Left ventricle myocardium inferior (tissue), 1 donor: ENCODE data around the gene XYLT1. TPM values are rescaled to one million over a fixed set of nuclear protein-coding genes. Genes with fewer than 3 reads are reported as not detected.

Experiments used
- DNase-seq: peaks from one replicate; pipeline ENCODE4 v3.0.0-alpha.2; 2020
- H3K27ac ChIP-seq: fragments of 200-600 bp; replicated peaks from 2 replicates; pipeline ENCODE4 v1.8.0; 2021
- H3K27me3 ChIP-seq: fragments of 200-600 bp; 2 replicates; pipeline ENCODE4 v1.8.0; 2021; ENCODE audit warnings: low read depth
- H3K36me3 ChIP-seq: fragments of 200-600 bp; 2 replicates; pipeline ENCODE4 v1.8.0; 2021
- H3K4me1 ChIP-seq: fragments of 200-600 bp; 2 replicates; pipeline ENCODE4 v1.8.0; 2021
- H3K4me3 ChIP-seq: fragments of 200-600 bp; 2 replicates; pipeline ENCODE4 v1.8.0; 2021; ENCODE audit warnings: mild to moderate bottlenecking, moderate library complexity
- H3K9me3 ChIP-seq: fragments of 200-600 bp; replicated peaks from 2 replicates; pipeline ENCODE4 v1.8.0; 2021
- CTCF ChIP-seq: fragments of 200-600 bp; IDR thresholded peaks from 2 replicates; pipeline ENCODE4 v1.8.0; 2021; ENCODE audit warnings: antibody characterized with exemption, mild to moderate bottlenecking, borderline replicate concordance
- intact Hi-C: fragments of 100-400 bp; cut with micrococcal nuclease; formaldehyde crosslinking; loops from one replicate; pipeline ENCODE4 v1.11.0; 2022
- total RNA-seq: library from RNA; stranded (reverse); fragmentation: NEBNext Ultra II Directional; extraction: Animal tissue kit (Norgen Biotek cat#: 25700); gene quantifications from one replicate; pipeline ENCODE4 v1.2.1, GENCODE V29; 2021
- donor health status: DM: no; HTN: yes; CAD: no; lungs with severe emphysema.

The XYLT1 gene
- total RNA-seq, 1 donor from 2014 or later = 1.4 TPM

- no peak for TF ChIP-seq CTCF
- intact Hi-C loops = no loop called here
- Histone ChIP-seq H3K27me3 (peaks cover 34% of the 10 kb centered on the region), H3K27ac (no peak overlapping the region), H3K4me1 (no peaks in the 10 kb centered on the region), H3K36me3 (no peaks in the 10 kb centered on the region), H3K4me3 (no peak overlapping the region), H3K9me3 (no peaks in the 10 kb centered on the region)
- no peak for DNase-seq
Measured at GRCh38 chr16:17205279-17206211, 265.2 kb downstream of the XYLT1 start.

GRCh38 chr16:17204644-17205043 lies 266.1 kb downstream of the XYLT1 start:
- TF ChIP-seq CTCF = no peak
- intact Hi-C loops = no loop called here
- H3K36me3 ChIP-seq = no peaks in the 10 kb centered on the region

GRCh38 chr16:17204206-17204605 lies 266.6 kb downstream of the XYLT1 start:
- Histone ChIP-seq H3K27ac (no peak overlapping the region), H3K4me3 (no peak overlapping the region), H3K4me1 (no peaks in the 10 kb centered on the region), H3K27me3 (peaks cover 25% of the 10 kb centered on the region), H3K9me3 (no peaks in the 10 kb centered on the region), H3K36me3 (no peaks in the 10 kb centered on the region)
- TF ChIP-seq CTCF = no peak
- intact Hi-C loops = no loop called here
- DNase-seq = no peak

More at GRCh38 chr16:17204644-17205043, 266.1 kb downstream of the XYLT1 start:
- Histone ChIP-seq H3K4me1 (no peaks in the 10 kb centered on the region), H3K9me3 (no peaks in the 10 kb centered on the region), H3K27ac (no peak overlapping the region), H3K27me3 (peaks cover 28% of the 10 kb centered on the region), H3K4me3 (no peak overlapping the region)
- no peak for DNase-seq

DNA sequence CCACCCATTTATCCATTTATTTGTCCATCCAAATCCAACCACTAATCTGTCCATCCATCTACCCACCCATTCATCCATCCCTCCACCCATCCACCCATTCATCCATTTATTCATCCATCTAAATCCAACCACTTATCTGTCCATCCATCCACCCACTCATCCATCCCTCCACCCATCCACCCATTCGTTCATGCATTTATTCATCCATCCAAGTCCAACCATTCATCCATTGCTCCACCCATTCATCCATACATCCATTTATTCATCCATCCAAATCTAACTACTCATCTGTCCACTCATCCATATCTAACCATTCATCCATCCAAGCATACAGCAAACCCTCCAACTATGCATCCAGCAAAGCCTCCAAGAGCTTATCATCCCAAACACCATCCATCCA lies 267.3 kb downstream of the XYLT1 start:
- TF ChIP-seq CTCF = no peak
- DNase-seq = no peak
- H3K4me3 ChIP-seq = no peak overlapping the region
- H3K9me3 ChIP-seq = no peaks in the 10 kb centered on the region
- H3K36me3 ChIP-seq = no peaks in the 10 kb centered on the region
- no peak overlapping the region for H3K27ac ChIP-seq
- H3K4me1 ChIP-seq = no peaks in the 10 kb centered on the region
- intact Hi-C loops = no loop called here
- H3K27me3 ChIP-seq = peaks cover 25% of the 10 kb centered on the region

- intact Hi-C loops = no loop called here
- no peaks in the 10 kb centered on the region for H3K4me1 ChIP-seq
- no peaks in the 10 kb centered on the region for H3K36me3 ChIP-seq
- H3K27me3 ChIP-seq = no peaks in the 10 kb centered on the region
- no peak for TF ChIP-seq CTCF
- H3K4me3 ChIP-seq = no peak overlapping the region
- H3K27ac ChIP-seq = no peak overlapping the region
- DNase-seq = no peak
- H3K9me3 ChIP-seq = no peaks in the 10 kb centered on the region
Measured at GRCh38 chr16:17199135-17199534, 271.6 kb downstream of the XYLT1 start.
